Vagina (tissue), 2 donors: Measurements from ENCODE around the gene ATP5ME. TPM values are rescaled to one million over a fixed set of nuclear protein-coding genes. Genes with fewer than 3 reads are reported as not detected.
"Not testable (repeated sequence)": the region's sequence is repeated elsewhere in the genome, so short reads cannot be mapped to it uniquely, and the experiment has no call there.

Experiments used
- DNase-seq, 2 donors: peaks; one replicate each; pipeline ENCODE4 v3.0.0-alpha.2; 2017; ENCODE audit errors: extremely low spot score in 2 of 2
- H3K27ac ChIP-seq: fragments of 200-600 bp; sonication (generic); one replicate; pipeline ENCODE4 v1.5.1; 2019
- H3K27me3 ChIP-seq: fragments of 200-600 bp; sonication (generic); one replicate; pipeline ENCODE4 v1.5.1; 2019
- H3K36me3 ChIP-seq, 2 donors: fragments of 200-600 bp; sonication (generic); one replicate each; pipeline ENCODE4 v1.5.1; 2017 to 2019
- H3K4me1 ChIP-seq: fragments of 200-600 bp; sonication (generic); one replicate; pipeline ENCODE4 v1.5.1; 2019
- H3K4me3 ChIP-seq, 2 donors: fragments of 200-600 bp; sonication (generic); 1 replicate in 1 of 2; 2 replicates in 1 of 2; pipeline ENCODE4 v1.5.1; 2016 to 2019
- H3K9me3 ChIP-seq: fragments of 200-600 bp; sonication (generic); one replicate; pipeline ENCODE4 v1.5.1; 2019
- POLR2A ChIP-seq, 2 donors: fragments of 450-650 bp; IDR thresholded peaks; one replicate each; pipeline ENCODE4 v1.6.1; 2017; ENCODE audit warnings: antibody characterized with exemption in 2 of 2, mild to moderate bottlenecking in 2 of 2, moderate library complexity in 2 of 2
- POLR2AphosphoS5 ChIP-seq, 2 donors: sonication (generic); formaldehyde crosslinking; IDR thresholded peaks; one replicate each; pipeline ENCODE4 v1.9.0; 2017; ENCODE audit warnings: antibody characterized with exemption in 2 of 2, mild to moderate bottlenecking in 2 of 2, low read depth in 1 of 2; ENCODE audit not compliant: insufficient read depth in 1 of 2
- intact Hi-C: fragments of 100-400 bp; cut with DNase I; formaldehyde crosslinking; loops from one replicate; pipeline ENCODE4 v1.15.1; 2023
- total RNA-seq: library from RNA; depleted of rRNA; stranded (reverse); fragments of >200 nt; gene quantifications from one replicate; pipeline ENCODE4 v1.2.3, GENCODE V29; 2016
- TF ChIP-seq, protein P1 (sequence below), 3 experiments: fragments of 450-650 bp in 2 of 3; fragments of 200-600 bp in 1 of 3; sonication (generic) in 1 of 3; IDR thresholded peaks; one replicate each; pipeline ENCODE4 v1.5.1; 2017 to 2019; ENCODE audit warnings: antibody characterized with exemption in 3 of 3, mild to moderate bottlenecking in 2 of 3, moderate library complexity in 2 of 3

ATP5ME gene
- total RNA-seq, 1 donor from 2014 or later: 181 TPM

DNA sequence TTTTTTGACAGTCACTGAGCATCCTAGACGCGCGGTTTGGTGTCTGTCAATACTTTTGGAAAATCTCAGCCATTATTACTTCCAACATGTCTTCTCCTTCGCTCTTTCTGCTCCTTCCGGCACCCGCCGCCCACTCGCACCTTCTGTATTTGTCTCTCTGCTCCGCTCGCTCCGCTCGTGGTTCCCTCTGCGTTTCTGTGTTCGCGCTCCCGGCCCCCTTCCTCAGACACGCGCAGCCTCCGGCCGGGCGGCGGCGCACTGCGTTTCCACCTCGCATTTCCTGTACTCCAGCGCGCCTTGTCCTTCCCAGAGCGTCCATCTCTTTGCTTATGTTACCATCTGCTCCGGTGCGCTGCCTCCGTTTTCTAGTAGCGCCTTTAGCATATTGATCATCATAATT, 27.6 kb downstream of the ATP5ME start:
- Histone ChIP-seq H3K36me3 (no peaks in the 10 kb centered on the region), H3K9me3 (no peaks in the 10 kb centered on the region), H3K27me3 (peaks cover 5% of the 10 kb centered on the region), H3K27ac (no peak overlapping the region), H3K4me1 (peaks cover 5% of the 10 kb centered on the region), H3K4me3 (no peak overlapping the region)
- TF ChIP-seq, protein P1, sequence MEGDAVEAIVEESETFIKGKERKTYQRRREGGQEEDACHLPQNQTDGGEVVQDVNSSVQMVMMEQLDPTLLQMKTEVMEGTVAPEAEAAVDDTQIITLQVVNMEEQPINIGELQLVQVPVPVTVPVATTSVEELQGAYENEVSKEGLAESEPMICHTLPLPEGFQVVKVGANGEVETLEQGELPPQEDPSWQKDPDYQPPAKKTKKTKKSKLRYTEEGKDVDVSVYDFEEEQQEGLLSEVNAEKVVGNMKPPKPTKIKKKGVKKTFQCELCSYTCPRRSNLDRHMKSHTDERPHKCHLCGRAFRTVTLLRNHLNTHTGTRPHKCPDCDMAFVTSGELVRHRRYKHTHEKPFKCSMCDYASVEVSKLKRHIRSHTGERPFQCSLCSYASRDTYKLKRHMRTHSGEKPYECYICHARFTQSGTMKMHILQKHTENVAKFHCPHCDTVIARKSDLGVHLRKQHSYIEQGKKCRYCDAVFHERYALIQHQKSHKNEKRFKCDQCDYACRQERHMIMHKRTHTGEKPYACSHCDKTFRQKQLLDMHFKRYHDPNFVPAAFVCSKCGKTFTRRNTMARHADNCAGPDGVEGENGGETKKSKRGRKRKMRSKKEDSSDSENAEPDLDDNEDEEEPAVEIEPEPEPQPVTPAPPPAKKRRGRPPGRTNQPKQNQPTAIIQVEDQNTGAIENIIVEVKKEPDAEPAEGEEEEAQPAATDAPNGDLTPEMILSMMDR (IDR thresholded peaks at IDR 0.05): no peak
- TF ChIP-seq POLR2A (IDR thresholded peaks at IDR 0.05) (no peak), POLR2AphosphoS5 (IDR thresholded peaks at IDR 0.05; ENCODE audit: insufficient read depth in 1 of 2, low read depth in 1 of 2) (no peak)
- intact Hi-C loops: no loop called here
- DNase-seq: no peak

DNA sequence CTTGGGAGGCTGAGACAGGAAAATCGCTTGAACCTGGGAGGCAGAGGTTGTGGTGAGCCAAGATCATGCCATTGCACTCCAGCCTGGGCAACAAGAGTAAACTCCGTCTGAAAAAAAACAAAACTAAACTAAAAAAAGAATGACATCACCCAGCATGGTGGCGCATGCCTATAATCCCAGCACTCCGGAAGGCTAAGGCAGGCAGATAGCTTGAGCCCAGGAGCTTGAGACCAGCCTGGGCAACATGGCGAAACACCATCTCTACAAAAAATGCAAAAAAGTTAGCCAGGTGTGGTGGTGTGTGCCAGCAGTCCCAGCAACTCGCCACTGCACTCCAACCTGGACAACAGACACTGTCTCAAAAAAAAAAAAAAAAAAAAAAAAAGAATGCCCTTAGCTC, 31.7 kb downstream of the ATP5ME start:
- H3K27ac ChIP-seq, H3K4me3 ChIP-seq, H3K27me3 ChIP-seq, intact Hi-C loops, H3K4me1 ChIP-seq, H3K36me3 ChIP-seq, H3K9me3 ChIP-seq, DNase-seq: not testable (repeated sequence)

DNA sequence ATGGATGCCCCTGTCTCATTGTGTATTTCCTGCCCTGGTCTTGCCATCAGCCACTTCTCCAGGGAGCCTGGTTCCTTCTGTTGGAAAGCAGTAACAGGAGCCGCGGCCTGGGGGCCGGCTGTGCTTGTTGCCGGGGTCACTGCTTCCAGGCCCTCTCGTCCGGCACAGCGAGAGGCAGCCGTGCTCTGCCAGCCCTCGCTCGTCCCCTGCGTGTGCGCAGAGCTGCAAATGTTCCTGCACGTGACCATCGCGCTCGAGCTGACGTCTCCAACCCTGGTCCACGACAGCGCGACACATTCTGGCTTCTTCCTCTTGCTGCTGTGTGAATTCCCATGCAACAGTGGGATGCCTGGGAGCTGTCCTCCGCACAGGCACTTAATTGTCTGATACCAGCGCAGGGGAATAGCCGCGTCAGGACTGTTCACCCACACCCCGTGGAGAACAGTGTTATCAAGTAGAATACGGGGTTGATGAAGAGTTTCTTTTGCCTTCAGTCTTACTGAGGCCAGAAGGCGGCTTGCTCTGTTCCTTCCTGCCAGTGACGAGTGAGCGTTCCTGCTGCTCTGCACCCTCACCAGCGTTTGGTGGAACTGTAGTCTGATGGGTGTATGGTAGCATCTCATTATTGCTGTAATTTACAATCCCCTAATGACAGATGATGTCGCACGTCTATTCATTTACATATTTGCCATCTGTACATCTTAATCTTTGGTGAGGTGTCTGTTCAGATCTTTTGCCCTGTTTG, 36.4 kb downstream of the ATP5ME start:
- no peak overlapping the region for H3K4me3 ChIP-seq
- no peaks in the 10 kb centered on the region for H3K27me3 ChIP-seq
- no peaks in the 10 kb centered on the region for H3K4me1 ChIP-seq
- intact Hi-C loops: no loop called here
- TF ChIP-seq POLR2AphosphoS5 (IDR thresholded peaks at IDR 0.05; ENCODE audit: insufficient read depth in 1 of 2, low read depth in 1 of 2) (no peak), POLR2A (IDR thresholded peaks at IDR 0.05) (no peak)
- TF ChIP-seq, protein P1 (IDR thresholded peaks at IDR 0.05): no peak
- H3K36me3 ChIP-seq: no peaks in the 10 kb centered on the region
- no peak for DNase-seq
- no peak overlapping the region for H3K27ac ChIP-seq
- H3K9me3 ChIP-seq: no peaks in the 10 kb centered on the region

DNA sequence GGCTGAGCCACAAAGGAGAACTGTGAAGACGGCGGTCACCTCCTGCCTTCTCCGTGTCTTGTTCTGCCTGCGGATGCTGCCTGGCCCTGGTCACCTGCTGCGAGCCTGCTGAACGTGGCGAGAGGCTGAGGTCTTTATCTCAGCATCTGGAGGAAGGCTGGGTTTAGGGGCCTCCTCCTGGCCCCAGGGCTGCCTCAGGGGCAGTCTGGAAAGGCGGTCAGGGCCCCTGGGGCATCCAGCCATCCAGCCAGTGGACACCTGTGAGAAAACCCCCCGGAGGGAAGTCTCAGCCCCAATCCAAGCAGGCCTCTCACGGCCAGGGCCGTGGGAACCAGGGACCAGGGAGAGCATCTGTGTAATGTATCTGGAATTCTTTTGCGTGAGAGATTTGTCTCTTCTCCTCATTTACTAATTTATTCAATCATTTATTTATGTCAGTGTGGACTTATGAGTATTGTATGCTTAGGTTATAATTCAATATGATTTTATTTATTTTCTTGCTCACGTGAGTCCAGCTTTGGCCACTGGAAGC, 37.4 kb downstream of the ATP5ME start:
- H3K9me3 ChIP-seq: no peaks in the 10 kb centered on the region
- intact Hi-C loops: no loop called here
- H3K27me3 ChIP-seq: no peaks in the 10 kb centered on the region
- H3K4me1 ChIP-seq: no peaks in the 10 kb centered on the region
- TF ChIP-seq, protein P1 (IDR thresholded peaks at IDR 0.05): no peak
- TF ChIP-seq POLR2AphosphoS5 (IDR thresholded peaks at IDR 0.05; ENCODE audit: insufficient read depth in 1 of 2, low read depth in 1 of 2) (no peak), POLR2A (IDR thresholded peaks at IDR 0.05) (no peak)
- no peak for DNase-seq
- H3K27ac ChIP-seq: no peak overlapping the region
- H3K4me3 ChIP-seq: no peak overlapping the region
- H3K36me3 ChIP-seq: no peaks in the 10 kb centered on the region

GRCh38 chr4:635851-636627, 38.0 kb downstream of the ATP5ME start:
- no peaks in the 10 kb centered on the region for H3K4me1 ChIP-seq
- TF ChIP-seq, protein P1 (IDR thresholded peaks at IDR 0.05): no peak
- TF ChIP-seq POLR2A (IDR thresholded peaks at IDR 0.05) (no peak), POLR2AphosphoS5 (IDR thresholded peaks at IDR 0.05; ENCODE audit: insufficient read depth in 1 of 2, low read depth in 1 of 2) (no peak)
- H3K27me3 ChIP-seq: no peaks in the 10 kb centered on the region
- no peaks in the 10 kb centered on the region for H3K36me3 ChIP-seq
- no peak for DNase-seq
- intact Hi-C loops: no loop called here
- H3K27ac ChIP-seq: no peak overlapping the region
- no peak overlapping the region for H3K4me3 ChIP-seq
- H3K9me3 ChIP-seq: no peaks in the 10 kb centered on the region

- not testable (repeated sequence) for H3K27ac ChIP-seq, H3K27me3 ChIP-seq
Measured at GRCh38 chr4:635066-635835, 38.8 kb downstream of the ATP5ME start.

More at GRCh38 chr4:635066-635835, 38.8 kb downstream of the ATP5ME start:
- H3K9me3 ChIP-seq, H3K4me1 ChIP-seq, H3K36me3 ChIP-seq, DNase-seq, intact Hi-C loops, H3K4me3 ChIP-seq: not testable (repeated sequence)
